ENCODE data around the gene ARSK. TPM values are rescaled to one million over a fixed set of nuclear protein-coding genes. Genes with fewer than 3 reads are reported as not detected.

ARSK gene
- total RNA-seq, 1 experiment from 2014 or later = 6.0 TPM

DNA sequence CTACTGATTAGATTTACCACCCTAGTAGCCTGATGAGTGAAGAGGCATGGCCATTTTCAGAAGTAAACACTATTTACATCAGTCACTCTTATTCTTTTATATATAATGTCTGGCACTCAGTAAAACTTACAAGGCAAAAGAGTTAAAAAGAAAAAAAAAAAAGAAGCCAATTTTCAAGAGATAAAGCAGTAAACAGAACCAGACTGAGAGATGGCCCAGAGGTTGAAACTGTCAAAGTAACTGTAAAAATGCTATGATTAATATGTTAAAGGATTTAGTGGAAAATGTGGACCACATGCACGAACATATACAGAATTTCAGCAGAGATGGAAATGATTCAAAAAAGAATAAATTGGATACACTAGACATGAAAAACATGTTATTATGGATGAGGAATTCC is 58.6 kb downstream of the ARSK start:
- H3K4me1 ChIP-seq (ENCODE audit: insufficient read depth, low read length, poor library complexity, severe bottlenecking) = no peaks in the 10 kb centered on the region
- no peak overlapping the region for H3K4me3 ChIP-seq (ENCODE audit: low read depth, low read length, poor library complexity, severe bottlenecking)
- DNase-seq (ENCODE audit: low spot score) = no peak
- BruUV-seq (replicated peaks) = no TSS peak
- H3K36me3 ChIP-seq (ENCODE audit: insufficient read depth, low read length, poor library complexity, severe bottlenecking) = no peaks in the 10 kb centered on the region
- TF ChIP-seq, protein P1, sequence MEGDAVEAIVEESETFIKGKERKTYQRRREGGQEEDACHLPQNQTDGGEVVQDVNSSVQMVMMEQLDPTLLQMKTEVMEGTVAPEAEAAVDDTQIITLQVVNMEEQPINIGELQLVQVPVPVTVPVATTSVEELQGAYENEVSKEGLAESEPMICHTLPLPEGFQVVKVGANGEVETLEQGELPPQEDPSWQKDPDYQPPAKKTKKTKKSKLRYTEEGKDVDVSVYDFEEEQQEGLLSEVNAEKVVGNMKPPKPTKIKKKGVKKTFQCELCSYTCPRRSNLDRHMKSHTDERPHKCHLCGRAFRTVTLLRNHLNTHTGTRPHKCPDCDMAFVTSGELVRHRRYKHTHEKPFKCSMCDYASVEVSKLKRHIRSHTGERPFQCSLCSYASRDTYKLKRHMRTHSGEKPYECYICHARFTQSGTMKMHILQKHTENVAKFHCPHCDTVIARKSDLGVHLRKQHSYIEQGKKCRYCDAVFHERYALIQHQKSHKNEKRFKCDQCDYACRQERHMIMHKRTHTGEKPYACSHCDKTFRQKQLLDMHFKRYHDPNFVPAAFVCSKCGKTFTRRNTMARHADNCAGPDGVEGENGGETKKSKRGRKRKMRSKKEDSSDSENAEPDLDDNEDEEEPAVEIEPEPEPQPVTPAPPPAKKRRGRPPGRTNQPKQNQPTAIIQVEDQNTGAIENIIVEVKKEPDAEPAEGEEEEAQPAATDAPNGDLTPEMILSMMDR (conservative IDR thresholded peaks at IDR 0.05; ENCODE audit: low read depth, low read length) = no peak
- no peak for TF ChIP-seq EZH2 (IDR thresholded peaks at IDR 0.05; ENCODE audit: borderline replicate concordance, low read depth, low read length, poor library complexity, severe bottlenecking)
- H3K27me3 ChIP-seq (replicated peaks; ENCODE audit: insufficient read depth, low read depth, low read length, poor library complexity) = no peaks in the 10 kb centered on the region
- POLR2A ChIA-PET (ENCODE audit: low non-redundant PET) = no interaction called here
- CTCF ChIA-PET = no interaction called here
- intact Hi-C loops (cut with micrococcal nuclease; ENCODE audit: unreplicated experiment) = no loop called here
- no peak overlapping the region for H3K27ac ChIP-seq (ENCODE audit: low read depth, low read length, poor library complexity, severe bottlenecking)
- no peaks in the 10 kb centered on the region for H3K9me3 ChIP-seq (ENCODE audit: low read depth, low read length, poor library complexity, severe bottlenecking)

DNA sequence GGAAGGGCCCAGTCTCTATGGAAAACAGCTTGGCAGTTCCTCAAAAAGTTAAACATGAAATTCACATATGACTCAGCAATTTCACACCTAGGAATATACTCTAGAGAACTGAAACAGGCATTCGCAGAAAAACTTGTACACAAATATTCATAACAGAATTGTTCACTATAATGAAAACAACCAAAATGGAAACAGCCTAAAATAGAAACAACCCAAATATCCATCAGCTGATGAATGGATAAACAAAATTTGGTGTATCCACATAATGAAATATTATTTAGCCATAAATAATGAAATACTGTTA is 60.2 kb downstream of the ARSK start:
- no peak for TF ChIP-seq EZH2 (IDR thresholded peaks at IDR 0.05; ENCODE audit: borderline replicate concordance, low read depth, low read length, poor library complexity, severe bottlenecking)
- TF ChIP-seq, protein P1 (conservative IDR thresholded peaks at IDR 0.05; ENCODE audit: low read depth, low read length) = no peak
- Histone ChIP-seq H3K4me1 (ENCODE audit: insufficient read depth, low read length, poor library complexity, severe bottlenecking) (no peaks in the 10 kb centered on the region), H3K4me3 (ENCODE audit: low read depth, low read length, poor library complexity, severe bottlenecking) (no peak overlapping the region), H3K9me3 (ENCODE audit: low read depth, low read length, poor library complexity, severe bottlenecking) (no peaks in the 10 kb centered on the region), H3K27ac (ENCODE audit: low read depth, low read length, poor library complexity, severe bottlenecking) (no peak overlapping the region), H3K36me3 (ENCODE audit: insufficient read depth, low read length, poor library complexity, severe bottlenecking) (no peaks in the 10 kb centered on the region), H3K27me3 (replicated peaks; ENCODE audit: insufficient read depth, low read depth, low read length, poor library complexity) (peaks cover 6% of the 10 kb centered on the region)
- no peak for DNase-seq (ENCODE audit: low spot score)
- intact Hi-C loops (cut with micrococcal nuclease; ENCODE audit: unreplicated experiment) = no loop called here
- BruUV-seq (replicated peaks) = no TSS peak
- CTCF ChIA-PET = no interaction called here
- POLR2A ChIA-PET (ENCODE audit: low non-redundant PET) = no interaction called here

DNA sequence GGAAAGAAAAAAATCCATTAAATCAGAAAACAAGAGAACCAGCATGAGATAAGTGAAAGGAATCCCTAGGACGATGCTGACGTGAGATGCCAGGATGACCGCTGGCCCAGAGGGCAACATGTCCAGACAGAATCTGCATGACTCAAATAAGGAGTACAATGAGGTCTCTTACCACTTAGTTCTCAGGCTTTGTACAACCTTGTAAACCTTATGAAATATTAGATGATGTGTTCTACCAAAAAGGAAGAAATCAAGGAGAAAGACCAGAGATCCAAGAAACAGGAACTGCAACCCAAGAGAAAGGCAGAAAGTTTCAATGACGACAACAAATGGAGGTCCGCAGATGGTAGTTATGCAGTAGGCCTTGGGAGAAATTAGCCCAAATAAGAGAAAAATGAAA is 62.2 kb downstream of the ARSK start:
- Histone ChIP-seq H3K4me1 (ENCODE audit: insufficient read depth, low read length, poor library complexity, severe bottlenecking) (no peaks in the 10 kb centered on the region), H3K9me3 (ENCODE audit: low read depth, low read length, poor library complexity, severe bottlenecking) (no peaks in the 10 kb centered on the region), H3K27me3 (replicated peaks; ENCODE audit: insufficient read depth, low read depth, low read length, poor library complexity) (peaks cover 16% of the 10 kb centered on the region), H3K36me3 (ENCODE audit: insufficient read depth, low read length, poor library complexity, severe bottlenecking) (no peaks in the 10 kb centered on the region), H3K27ac (ENCODE audit: low read depth, low read length, poor library complexity, severe bottlenecking) (no peak overlapping the region), H3K4me3 (ENCODE audit: low read depth, low read length, poor library complexity, severe bottlenecking) (no peak overlapping the region)
- intact Hi-C loops (cut with micrococcal nuclease; ENCODE audit: unreplicated experiment) = no loop called here
- TF ChIP-seq, protein P1 (conservative IDR thresholded peaks at IDR 0.05; ENCODE audit: low read depth, low read length) = no peak
- no peak for TF ChIP-seq EZH2 (IDR thresholded peaks at IDR 0.05; ENCODE audit: borderline replicate concordance, low read depth, low read length, poor library complexity, severe bottlenecking)
- DNase-seq (ENCODE audit: low spot score) = no peak
- ChIA-PET POLR2A (ENCODE audit: low non-redundant PET) (no interaction called here), CTCF (no interaction called here)
- no TSS peak for BruUV-seq (replicated peaks)
